ENCODE measurements around the gene ACY1.
"Not testable (repeated sequence)": the region's sequence is repeated elsewhere in the genome, so short reads cannot be mapped to it uniquely, and the experiment has no call there.

Gene ACY1

DNA sequence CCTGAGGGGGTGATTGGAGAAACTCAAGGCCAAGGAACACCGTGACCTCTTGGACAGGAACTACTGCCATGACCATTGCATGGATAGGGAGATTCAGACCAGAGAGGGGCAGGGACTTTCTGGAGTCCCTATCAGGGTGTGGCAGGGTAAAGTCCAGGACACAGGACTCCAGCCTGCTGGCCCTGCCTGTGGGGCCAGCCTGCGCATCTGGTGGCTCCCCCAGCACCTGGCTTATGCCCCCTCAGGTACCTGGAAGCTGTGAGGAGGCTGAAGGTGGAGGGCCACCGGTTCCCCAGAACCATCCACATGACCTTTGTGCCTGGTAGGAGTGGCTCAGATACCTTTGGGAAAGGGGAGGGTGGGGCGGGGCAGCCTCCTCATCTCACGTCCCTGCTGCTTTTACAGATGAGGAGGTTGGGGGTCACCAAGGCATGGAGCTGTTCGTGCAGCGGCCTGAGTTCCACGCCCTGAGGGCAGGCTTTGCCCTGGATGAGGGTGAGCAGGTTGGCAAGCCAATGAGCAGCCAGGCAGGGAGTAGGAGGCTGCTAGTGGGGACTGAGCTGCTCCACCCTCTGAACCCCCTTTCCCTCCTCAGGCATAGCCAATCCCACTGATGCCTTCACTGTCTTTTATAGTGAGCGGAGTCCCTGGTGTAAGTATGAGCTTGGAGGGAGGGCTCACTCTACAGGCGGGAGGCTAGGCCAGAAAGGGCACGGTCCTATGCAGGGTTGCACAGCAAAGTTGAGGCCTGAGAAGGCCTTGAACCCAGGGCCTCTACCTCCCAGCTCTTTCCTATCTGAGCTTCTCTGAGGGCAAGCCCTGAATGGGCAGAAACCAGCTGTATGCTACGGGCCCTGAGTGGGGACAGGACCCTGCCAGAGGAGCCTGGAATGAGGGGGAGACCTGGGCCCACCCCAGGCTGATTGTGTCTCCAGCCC is 2.9 kb downstream of the ACY1 start:
- no peak for DNase-seq

DNA sequence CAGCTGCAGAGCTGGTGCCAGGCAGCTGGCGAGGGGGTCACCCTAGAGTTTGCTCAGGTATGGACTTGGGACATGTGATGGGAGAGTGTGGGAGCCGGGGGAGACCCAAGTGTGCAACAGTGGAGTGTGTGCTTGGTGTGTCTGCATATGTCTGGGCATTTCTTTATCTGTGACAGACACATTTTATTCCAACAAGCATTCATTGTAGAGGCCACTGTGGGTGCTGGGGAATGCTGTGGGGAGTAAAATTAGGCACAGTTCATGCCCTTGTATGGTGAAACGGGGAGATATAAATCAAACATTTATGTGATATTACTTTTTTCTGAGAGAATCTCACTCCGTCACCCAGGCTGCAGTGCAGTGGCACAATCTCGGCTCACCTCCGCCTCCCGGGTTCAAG is 4.2 kb downstream of the ACY1 start:
- no peak for DNase-seq

DNA sequence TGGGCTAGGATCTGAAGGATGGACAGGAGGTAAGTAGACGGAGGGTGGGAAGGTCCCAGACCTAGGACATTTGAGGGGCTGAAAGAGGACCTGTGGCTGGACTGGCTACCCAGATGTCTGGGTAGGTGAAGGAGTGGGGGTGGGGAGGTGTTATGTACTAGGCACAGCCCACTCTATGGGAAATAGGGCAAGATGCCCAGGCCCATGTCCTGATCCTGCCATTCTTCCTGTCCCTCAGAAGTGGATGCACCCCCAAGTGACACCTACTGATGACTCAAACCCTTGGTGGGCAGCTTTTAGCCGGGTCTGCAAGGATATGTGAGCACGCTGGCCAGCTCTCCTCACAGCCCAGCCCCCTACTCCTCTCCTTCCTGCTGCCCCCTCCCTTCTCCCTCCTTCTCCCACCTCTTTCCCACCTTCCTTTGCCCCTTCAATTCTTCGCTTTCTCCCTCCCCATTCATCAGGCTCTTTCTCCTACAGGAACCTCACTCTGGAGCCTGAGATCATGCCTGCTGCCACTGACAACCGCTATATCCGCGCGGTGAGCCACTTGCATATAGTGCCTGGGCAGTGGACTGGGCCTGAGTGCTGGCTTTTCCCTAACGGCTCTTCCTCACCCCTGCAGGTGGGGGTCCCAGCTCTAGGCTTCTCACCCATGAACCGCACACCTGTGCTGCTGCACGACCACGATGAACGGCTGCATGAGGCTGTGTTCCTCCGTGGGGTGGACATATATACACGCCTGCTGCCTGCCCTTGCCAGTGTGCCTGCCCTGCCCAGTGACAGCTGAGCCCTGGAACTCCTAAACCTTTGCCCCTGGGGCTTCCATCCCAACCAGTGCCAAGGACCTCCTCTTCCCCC is 5.2 kb downstream of the ACY1 start:
- DNase-seq: no peak

DNA sequence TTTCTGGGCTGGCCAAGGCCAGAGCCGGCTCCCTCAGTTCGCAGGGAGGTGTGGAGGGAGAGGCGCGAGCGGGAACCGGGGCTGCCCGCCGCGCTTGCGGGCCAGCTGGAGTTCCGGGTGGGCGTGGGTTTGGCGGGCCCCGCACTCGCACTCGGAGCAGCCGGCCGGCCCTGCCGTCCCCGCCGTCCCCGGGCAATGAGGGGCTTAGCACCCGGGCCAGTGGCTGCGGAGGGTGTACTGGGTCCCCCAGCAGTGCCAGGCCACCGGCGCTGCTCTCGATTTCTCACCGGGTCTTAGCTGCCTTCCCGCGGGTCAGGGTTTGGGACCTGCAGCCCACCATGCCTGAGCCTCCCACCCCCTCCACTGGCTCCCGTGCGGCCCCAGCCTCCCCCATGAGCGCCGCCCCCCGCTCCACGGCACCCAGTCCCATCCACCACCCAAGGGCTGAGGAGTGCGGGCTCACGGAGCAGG is 7.2 kb downstream of the ACY1 start:
- not testable (repeated sequence) for DNase-seq

DNA sequence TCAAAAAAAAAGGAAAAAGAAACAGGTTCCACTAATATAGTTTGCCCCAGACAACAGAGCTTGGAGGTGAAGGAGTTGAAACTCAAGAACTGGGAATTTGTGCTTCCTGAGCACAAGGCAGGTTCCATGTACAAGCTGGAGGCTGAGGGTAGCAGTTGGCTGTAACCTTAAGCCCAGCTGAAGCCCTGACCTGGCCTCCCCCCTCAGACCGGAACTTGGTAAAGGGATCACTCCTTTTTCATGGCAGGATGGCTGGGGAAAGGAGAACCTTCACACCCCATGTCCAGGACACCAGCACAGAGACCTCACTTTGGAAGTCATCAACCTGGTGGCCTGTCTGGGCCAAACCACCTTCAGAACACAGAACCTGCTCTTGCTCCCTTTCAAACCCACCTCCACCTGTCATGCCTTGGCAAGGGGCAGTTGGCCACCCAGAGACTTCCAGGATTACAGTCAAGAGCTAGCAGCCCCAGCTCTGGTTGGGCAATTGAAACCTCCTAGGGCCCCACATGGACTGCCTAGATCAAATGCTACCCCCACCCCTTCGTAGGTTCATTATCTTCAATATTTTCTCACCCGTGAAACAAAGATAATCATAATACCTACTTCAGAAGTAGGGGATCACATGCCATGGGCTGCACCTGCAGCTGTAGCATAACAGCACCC is 8.8 kb downstream of the ACY1 start:
- DNase-seq: no peak

DNA sequence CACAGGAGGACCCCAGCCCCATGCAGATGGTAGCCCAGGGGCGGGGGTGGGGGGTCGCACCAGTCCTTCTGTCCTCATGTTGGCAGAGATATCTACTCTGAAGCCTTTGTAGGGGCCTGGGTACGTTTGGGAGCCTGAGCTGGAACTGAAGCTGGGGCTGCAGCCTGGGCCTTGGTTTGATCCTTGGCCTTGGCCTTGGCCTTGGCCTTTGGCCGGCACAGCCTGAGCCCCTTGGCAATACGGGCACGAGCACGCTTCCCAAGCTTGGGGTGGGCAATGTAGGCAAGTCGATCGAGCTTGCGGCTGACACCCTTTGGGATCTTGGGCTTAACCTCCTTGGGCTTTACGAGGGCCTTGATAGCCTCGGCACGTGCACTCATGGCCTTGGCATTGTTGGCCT is 10.3 kb downstream of the ACY1 start:
- not testable (repeated sequence) for DNase-seq

DNA sequence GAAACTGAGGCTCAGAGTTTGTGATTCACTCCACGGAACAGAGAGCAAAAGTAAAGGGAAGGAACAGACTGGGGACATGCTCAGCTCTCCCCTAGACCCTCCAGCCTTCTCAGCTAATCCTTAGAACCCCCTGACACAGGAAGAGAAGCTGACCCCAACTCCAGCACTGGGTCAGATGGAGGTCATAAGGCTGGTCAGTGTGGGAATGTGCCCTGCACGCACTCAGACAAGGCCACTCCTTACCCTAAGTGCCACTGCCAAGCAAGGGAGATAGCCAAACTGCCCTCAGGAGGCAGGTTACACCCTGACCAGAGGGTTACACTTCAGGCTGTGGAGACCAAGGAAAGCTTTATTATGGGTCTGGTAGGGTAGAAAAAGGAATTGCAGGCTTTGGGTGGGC is 11.2 kb downstream of the ACY1 start:
- DNase-seq: no peak

DNA sequence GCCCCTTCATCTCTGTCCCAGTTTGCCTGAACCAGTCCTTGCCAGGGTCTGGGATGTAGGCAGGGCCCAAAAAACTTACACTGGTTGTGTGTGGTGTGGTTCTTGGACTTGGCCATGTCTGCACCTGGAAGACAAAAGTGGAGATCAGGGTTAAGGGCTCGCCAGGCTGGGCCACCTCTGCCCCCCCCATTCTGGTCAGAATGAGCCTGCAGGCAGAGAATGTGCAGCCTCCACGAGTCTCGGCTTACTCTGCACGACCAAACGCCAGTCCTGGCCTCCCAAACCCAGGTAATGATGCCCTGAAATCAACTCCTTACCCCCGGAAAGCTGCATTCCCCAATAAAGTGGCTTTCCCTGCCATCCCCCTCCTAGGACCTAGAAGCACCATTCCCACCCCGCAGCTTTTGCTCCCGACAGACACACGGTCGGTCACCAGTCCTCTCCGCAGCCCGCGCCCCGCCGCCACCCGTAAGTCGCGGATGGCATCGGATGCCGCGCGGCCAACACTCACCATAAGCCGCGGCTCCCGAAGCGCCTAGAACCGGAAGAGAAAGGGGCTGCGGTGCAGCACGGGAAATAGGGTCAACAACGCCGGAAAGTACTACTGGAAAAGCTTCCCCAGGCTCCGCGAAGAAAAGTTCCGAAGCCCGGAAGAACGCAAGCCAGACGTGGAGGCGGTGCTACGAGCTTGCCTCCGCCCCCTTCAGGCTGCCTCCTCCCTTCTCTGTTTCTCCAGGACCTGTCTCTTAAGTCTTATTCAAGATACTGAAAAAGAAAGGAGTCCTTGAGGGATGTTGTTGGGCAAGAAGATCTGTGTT is 12.2 kb downstream of the ACY1 start, which contains the start of gene RPL29:
Gene RPL29, minus strand, starts transcription at position 550 of the 818 bp plus-strand sequence. Its CDS starts 434 bp downstream, at position 116.
- DNase-seq: peak; percentile 91

DNA sequence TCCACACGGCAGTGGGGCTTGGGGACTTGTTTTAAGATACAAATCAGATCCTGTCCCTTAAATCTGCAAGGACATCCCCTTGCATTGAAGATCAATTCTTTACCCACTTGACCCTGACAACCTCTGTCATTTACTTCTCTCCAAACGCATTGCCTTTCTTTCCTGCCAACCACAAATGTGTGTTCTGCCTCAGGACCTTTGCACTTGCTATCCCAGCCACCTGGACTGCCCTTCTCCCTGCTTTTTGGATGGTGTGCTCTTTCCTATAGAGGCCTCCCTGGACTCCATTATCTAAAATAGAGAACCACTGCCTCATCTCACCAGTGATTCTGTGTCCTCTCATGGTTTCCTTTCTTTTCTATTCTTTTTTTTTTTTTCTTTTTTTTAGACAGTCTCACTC is 13.8 kb downstream of the ACY1 start:
- DNase-seq: no peak

DNA sequence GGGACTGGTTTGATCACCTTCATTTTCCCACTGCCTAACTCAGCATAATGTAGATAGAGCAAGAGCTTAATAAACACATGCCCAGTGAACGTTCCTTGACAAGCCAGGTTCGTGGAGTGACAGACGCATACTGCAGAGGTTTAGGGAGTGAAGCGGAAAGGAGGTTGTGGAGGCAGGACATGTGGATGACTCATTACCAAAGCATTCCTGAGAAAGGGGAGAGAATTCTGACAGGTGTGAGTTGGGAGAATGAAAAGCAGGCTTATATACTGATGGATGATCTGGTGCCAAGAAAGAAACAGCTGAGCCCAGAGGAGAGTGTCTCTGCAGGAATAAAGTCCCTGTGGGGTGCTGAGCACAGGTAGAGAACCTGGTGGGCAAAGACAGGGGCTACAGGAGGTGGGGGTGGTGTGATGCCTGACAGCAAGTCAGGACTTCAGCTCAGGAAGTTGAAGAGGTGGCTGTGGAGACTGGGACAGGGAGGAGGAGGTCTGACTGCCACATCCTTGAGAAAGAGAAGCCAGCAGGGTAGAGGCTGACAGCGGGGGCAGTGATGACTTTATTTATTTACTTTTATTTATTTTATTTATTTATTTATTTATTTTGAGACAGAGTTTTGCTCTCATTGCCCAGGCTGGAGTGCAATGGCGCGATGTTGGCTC is 14.7 kb downstream of the ACY1 start:
- DNase-seq: peak; percentile 3

DNA sequence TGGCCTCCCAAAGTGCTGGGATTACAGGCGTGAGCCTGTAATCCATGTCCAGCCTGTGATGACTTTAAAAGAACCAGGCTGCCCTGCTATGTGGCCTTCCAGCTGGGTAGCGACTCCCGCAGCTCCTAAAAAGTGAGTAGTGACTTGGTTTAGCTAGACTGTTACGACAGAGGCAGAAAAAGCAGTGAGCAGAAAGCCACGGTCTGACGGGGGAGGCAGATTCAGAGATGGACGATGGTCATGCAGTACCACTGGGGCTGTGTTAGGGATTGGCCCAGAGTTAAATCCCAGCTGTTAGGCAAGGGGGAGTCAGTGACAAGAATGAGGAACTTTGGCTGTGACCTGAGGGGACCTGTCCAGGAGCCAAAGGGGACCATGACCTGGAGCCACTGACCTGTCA is 15.4 kb downstream of the ACY1 start:
- no peak for DNase-seq

DNA sequence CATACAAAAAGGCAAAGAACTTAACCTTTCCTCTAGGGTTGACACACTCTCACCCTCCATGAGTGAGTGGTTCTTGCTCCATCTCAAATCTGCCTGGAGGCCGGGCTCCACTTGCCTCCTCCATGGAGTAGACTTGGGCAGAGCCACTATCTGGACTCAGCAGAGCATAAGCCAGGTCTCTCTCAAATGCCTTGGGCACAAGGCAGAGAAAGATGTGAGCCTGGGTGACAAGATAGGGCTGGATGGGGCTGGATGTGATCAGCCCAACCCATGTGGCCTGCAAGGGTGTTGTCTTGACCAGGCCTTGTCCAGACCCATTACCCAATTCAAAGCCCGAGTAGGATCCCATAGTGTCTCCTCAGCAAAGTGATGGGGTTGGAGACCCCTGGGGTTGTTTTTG is 16.5 kb downstream of the ACY1 start:
- DNase-seq: no peak

DNA sequence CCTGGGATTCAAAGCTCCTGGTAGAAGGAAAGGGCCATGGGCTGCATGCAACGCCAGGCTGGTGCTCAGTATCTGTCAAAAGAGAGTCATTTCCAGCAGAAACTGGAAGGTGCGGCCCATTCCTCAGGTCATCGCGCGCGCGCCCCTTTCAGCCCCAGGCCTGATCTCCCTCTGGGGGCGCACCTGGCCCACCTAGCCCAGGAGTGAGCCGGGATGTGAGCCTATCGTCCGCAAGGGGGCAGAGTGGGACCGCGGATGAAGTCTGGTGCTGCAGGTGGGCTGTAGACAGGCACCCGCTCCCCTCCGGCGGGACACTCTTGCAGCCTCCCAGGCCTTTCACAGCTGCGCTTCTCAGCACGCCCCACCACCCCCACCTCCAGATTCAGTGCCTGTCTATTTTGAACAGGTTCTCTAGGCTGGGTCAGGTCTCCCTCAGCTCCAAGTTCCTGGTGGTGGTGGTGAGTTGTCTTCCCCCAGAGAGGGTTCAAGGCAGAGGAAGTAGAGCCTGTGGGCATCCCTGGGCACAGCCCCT is 18.2 kb downstream of the ACY1 start:
- peak; percentile 78 for DNase-seq

DNA sequence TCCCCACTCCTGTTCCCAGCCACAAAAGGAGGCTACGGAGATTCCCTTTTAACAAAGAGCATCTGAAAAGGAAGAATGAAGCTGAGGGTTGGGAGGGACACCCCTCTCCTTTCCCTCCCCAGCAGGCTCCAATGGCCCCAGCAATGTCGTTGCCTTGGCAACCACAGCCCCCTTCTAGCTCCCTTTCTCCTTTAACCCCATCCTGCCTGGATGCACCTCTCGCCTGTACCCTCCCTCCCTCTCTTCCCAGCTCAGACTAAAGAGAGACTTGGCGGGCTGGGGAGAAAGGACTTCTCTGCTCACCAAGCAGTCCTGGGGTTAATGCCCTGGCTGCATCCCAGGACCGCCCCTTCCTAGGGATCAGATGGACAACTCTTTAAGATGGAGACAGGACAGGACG is 19.4 kb downstream of the ACY1 start:
- DNase-seq: no peak

DNA sequence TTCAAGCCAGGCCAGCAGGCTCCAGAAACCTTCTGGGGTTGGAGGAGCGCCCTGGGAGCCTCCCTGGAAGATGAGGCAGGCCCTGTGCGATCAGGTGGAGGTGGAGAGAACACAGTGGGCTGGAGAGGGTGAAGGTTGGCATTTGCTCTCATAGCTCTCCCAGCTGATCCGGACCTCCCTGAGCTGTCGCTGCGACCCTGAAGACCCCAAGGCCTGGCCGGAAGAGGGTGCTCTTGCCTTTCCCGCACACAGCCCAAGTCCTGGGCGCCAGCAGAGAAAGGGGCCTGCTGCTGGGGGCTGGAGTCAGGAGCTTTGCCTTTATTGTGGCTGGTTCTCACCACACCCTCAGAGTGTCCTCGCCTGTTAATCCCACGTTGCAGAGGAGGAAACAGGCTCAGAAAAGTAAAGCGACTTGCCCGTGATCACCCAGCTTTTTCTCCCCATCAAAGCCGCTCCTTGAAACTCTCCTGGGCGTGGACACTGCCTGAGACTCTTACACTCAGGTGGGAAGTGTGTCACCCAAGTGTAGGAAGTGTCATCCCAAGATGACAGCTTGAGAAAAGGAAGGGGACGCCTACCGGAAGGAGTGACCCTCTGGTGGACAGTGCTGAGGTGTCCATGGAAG is 20.9 kb downstream of the ACY1 start:
- DNase-seq: no peak

DNA sequence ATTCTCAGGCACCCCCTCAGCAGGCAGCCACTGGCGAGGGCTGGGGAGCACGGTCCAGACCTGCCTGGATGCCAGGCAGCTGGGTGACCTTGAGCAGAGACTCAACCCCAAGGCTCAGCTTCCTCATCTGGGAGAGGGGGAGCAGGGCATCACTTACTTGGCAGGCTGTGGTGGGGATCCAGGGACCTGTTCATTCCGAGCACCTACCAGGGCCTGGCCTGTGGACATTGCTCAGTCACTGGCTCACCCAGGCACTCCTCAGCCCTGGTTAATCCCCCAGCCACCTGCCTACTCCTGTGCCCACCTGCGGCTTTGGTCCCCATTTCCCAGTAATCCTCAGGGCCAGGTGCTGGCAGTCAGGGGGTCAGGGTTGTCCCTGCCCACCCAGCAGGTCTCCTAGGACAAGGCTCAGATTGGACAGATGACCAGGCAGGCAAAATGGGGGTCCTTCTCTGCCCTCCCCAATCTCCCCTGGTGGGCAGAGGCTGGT is 21.6 kb downstream of the ACY1 start:
- DNase-seq: no peak

DNA sequence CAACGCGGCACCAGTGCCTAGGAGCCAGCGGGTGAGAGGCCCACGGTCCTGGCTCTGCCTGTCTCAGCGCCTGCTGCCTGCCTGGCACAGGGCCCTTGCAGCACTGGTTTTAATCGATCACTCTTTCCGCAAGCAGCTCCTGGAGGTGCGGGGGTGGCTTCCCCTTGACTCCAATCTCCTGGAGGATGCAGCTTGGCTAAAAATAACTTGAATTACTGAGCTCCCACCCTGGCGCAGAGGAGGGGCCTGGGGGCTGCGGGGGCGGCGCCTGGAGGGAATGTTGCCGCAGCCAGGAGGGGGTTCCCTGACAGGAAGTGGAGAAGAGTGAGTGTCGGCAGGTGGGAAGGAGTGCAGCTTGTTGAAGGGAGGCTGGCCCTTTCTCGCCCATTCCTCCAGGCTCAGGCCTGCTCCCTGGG is 22.2 kb downstream of the ACY1 start:
- peak; percentile 55 for DNase-seq

DNA sequence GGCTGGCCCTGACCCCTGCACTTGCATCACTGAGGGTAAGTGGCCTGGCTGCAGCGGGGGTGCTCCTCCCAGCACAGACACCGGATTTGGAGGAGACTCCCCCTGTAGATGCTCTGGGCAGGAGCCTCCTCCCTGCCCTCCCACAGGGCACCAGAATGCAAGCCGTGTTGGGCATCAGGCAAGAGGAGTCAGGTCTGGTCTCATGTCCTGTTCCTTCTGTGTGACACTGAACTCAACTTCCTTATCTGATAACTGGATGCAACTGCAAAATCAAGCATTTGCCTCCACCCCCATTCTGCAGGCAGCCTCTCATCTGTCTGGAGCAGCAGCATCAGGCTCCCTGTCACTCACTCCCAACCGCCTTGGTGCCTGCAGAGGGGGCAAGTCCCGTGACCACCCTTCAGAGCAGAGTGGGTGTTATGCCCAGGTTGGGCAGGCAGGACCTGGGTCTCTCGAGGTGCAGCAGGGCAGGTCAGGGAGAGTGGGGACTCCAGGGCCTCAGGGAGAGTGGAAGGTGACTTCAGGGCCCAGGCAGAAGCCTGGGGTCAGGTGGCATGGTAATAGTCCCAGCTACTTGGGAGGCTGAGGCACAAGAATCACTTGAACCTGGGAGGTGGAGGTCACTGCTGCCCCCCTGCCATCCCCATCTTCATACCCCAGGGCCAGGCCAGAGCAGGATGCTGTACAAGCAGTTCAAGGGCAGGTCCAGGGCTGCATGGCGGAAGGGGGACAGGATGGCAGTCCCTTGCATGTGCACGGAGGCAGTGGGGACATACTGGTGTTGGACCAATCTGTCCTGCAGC is 22.9 kb downstream of the ACY1 start:
- no peak for DNase-seq

DNA sequence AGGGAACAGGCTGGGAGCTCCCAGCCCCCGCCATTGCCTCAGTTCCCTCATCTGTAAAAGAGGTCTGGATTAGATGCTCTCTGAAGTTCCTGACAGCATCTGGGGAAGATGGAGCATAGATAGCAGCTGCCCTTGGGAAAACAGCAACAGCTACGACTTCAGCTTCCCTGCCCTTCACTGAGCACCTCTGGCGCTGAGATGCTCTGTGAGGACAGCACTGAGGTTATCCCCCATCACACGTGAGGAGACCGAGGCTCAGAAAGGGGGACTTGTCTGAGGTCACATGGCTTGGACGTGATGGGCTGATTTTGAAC is 23.4 kb downstream of the ACY1 start:
- DNase-seq: no peak

DNA sequence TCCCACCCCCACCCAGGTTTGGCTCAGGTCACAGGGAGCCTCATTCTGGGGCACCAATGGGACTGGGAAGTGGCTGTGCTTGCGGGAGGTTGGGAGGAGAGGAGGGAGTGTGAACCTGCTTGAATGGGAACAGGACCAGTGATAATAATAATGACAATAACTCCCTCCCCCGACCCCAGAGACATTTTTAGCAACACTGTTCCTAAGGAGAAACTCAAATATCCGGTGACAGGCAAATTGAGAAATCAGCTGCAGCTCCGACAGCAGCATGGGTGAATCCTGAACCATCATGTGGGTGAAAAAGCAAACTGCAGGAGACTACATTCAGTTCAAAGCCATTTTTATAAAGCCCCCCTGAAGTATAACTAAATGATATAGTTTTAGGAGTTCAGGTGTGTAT is 24.0 kb downstream of the ACY1 start:
- DNase-seq: no peak

Measured in NCI-H345 (cell line).